ENCODE results near the gene CTCFL.

CTCFL gene

GRCh38 chr20:57524511-57525176 lies at the start of gene CTCFL:
Gene CTCFL (minus strand): TSS chr20:57525140. CDS start chr20:57524205, 935 bp downstream.
- DNase-seq = no peak

- no peak for DNase-seq
These were observed 49.0 kb upstream of the CTCFL start for GRCh38 chr20:57573894-57574293.

- DNase-seq = no peak
These were observed 48.3 kb upstream of the CTCFL start for GRCh38 chr20:57573242-57573641.

GRCh38 chr20:57571782-57572416 lies 47.0 kb upstream of the CTCFL start:
- DNase-seq = no peak

- no peak for DNase-seq
These were observed 46.0 kb upstream of the CTCFL start for GRCh38 chr20:57570920-57571319.

GRCh38 chr20:57570145-57570850 lies 45.4 kb upstream of the CTCFL start:
- DNase-seq = no peak

- DNase-seq = no peak
These were observed 44.0 kb upstream of the CTCFL start for GRCh38 chr20:57568960-57569359.

GRCh38 chr20:57568088-57568896 lies 43.4 kb upstream of the CTCFL start:
- DNase-seq = no peak

- no peak for DNase-seq
These were observed 42.6 kb upstream of the CTCFL start for GRCh38 chr20:57567471-57568079.

GRCh38 chr20:57566803-57567459 lies 42.0 kb upstream of the CTCFL start:
- no peak for DNase-seq

GRCh38 chr20:57566399-57566798 lies 41.5 kb upstream of the CTCFL start:
- DNase-seq = no peak

GRCh38 chr20:57564951-57565642 lies 40.2 kb upstream of the CTCFL start:
- DNase-seq = no peak

- no peak for DNase-seq
These were observed 39.4 kb upstream of the CTCFL start for GRCh38 chr20:57564180-57564802.

GRCh38 chr20:57563522-57563921 lies 38.6 kb upstream of the CTCFL start:
- no peak for DNase-seq

GRCh38 chr20:57562541-57563465 lies 37.9 kb upstream of the CTCFL start:
- DNase-seq = no peak

GRCh38 chr20:57561356-57562279 lies 36.7 kb upstream of the CTCFL start:
- DNase-seq = no peak

- DNase-seq = no peak
These were observed 35.8 kb upstream of the CTCFL start, which contains the start of gene PCK1 for GRCh38 chr20:57560554-57561355. Gene PCK1 (plus strand): TSS chr20:57561110. CDS start chr20:57561412, 302 bp downstream.
